Measurements from ENCODE around the gene BDKRB1.

BDKRB1 gene

DNA sequence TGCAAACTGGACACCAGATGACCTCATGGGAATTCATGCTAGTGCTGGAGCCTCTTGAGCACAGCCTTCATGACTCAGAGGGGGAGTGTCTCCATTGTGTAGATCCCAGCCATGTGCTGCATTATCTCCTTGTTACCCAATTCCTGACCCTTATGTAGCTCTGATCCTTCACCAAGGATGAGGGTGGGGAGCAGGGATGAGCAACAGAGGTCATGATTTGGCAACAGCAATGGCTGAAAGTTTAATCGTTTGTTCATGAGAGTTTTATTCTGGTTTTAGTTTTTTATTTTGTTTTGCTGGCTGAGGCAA, 9.5 kb upstream of the BDKRB1 start:
- no peaks in the 10 kb centered on the region for H3K4me1 Mint-ChIP-seq
- no peak overlapping the region for H3K27ac Mint-ChIP-seq
- peaks cover 4% of the 10 kb centered on the region for H3K9me3 Mint-ChIP-seq
- H3K4me3 Mint-ChIP-seq = no peak overlapping the region
- no peaks in the 10 kb centered on the region for H3K36me3 Mint-ChIP-seq
- ATAC-seq = no peak
- peaks cover 19% of the 10 kb centered on the region for H3K27me3 Mint-ChIP-seq

GRCh38 chr14:96247031-96247430, 9.0 kb upstream of the BDKRB1 start:
- Mint-ChIP-seq H3K27ac (no peak overlapping the region), H3K36me3 (no peaks in the 10 kb centered on the region), H3K9me3 (peaks cover 4% of the 10 kb centered on the region), H3K4me1 (no peaks in the 10 kb centered on the region), H3K4me3 (no peak overlapping the region), H3K27me3 (peaks cover 25% of the 10 kb centered on the region)
- no peak for ATAC-seq

DNA sequence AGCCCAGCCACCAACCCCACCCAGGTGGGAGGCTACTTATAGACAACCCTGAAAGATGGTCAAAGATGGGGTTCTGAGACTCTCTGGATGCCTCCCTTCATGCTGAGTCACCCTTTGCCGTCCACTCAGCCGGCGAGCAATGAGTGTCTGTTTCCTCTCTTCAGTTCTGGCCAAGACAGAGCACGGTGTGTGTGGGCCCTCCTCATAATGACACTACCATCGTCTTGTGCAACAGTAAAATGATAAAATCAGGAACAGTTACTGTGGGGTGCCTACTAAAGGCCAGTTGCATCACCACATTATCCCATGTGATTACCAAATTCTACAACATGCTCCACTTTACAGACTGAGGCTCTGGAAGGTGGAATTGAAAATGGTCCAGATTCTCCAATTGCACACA, 7.0 kb upstream of the BDKRB1 start:
- no peak for ATAC-seq
- Mint-ChIP-seq H3K36me3 (no peaks in the 10 kb centered on the region), H3K4me1 (no peaks in the 10 kb centered on the region), H3K27me3 (peaks cover 43% of the 10 kb centered on the region), H3K27ac (no peak overlapping the region), H3K9me3 (peaks cover 4% of the 10 kb centered on the region), H3K4me3 (no peak overlapping the region)

- Mint-ChIP-seq H3K27me3 (peaks cover 43% of the 10 kb centered on the region), H3K27ac (no peak overlapping the region), H3K9me3 (no peaks in the 10 kb centered on the region), H3K36me3 (no peaks in the 10 kb centered on the region), H3K4me3 (no peak overlapping the region), H3K4me1 (no peaks in the 10 kb centered on the region)
- no peak for ATAC-seq
Observed at GRCh38 chr14:96250485-96250884, 5.5 kb upstream of the BDKRB1 start.

- no peaks in the 10 kb centered on the region for H3K9me3 Mint-ChIP-seq
- no peaks in the 10 kb centered on the region for H3K36me3 Mint-ChIP-seq
- H3K4me1 Mint-ChIP-seq = no peaks in the 10 kb centered on the region
- no peak overlapping the region for H3K4me3 Mint-ChIP-seq
- ATAC-seq = no peak
- no peak overlapping the region for H3K27ac Mint-ChIP-seq
- peaks cover 43% of the 10 kb centered on the region for H3K27me3 Mint-ChIP-seq
Observed at GRCh38 chr14:96251656-96252155, 4.3 kb upstream of the BDKRB1 start.

GRCh38 chr14:96252323-96252998, 3.5 kb upstream of the BDKRB1 start:
- H3K27me3 Mint-ChIP-seq = peaks cover 47% of the 10 kb centered on the region
- no peak overlapping the region for H3K4me3 Mint-ChIP-seq
- no peak overlapping the region for H3K27ac Mint-ChIP-seq
- no peaks in the 10 kb centered on the region for H3K4me1 Mint-ChIP-seq
- peak; percentile 34 for ATAC-seq
- no peaks in the 10 kb centered on the region for H3K9me3 Mint-ChIP-seq
- H3K36me3 Mint-ChIP-seq = no peaks in the 10 kb centered on the region

- Mint-ChIP-seq H3K27me3 (peaks cover 53% of the 10 kb centered on the region), H3K4me3 (no peak overlapping the region), H3K9me3 (no peaks in the 10 kb centered on the region), H3K36me3 (no peaks in the 10 kb centered on the region), H3K4me1 (no peaks in the 10 kb centered on the region), H3K27ac (no peak overlapping the region)
- no peak for ATAC-seq
Observed at GRCh38 chr14:96252999-96253539, 2.9 kb upstream of the BDKRB1 start.

GRCh38 chr14:96254687-96255086, 1.3 kb upstream of the BDKRB1 start:
- Mint-ChIP-seq H3K27me3 (peaks cover 46% of the 10 kb centered on the region), H3K9me3 (no peaks in the 10 kb centered on the region), H3K4me3 (no peak overlapping the region), H3K4me1 (no peaks in the 10 kb centered on the region), H3K36me3 (no peaks in the 10 kb centered on the region), H3K27ac (no peak overlapping the region)
- ATAC-seq = no peak

GRCh38 chr14:96256407-96256806, 397 bp downstream of the BDKRB1 start:
- H3K27ac Mint-ChIP-seq = no peak overlapping the region
- no peaks in the 10 kb centered on the region for H3K4me1 Mint-ChIP-seq
- ATAC-seq = no peak
- H3K36me3 Mint-ChIP-seq = no peaks in the 10 kb centered on the region
- H3K27me3 Mint-ChIP-seq = peaks cover 43% of the 10 kb centered on the region
- H3K9me3 Mint-ChIP-seq = no peaks in the 10 kb centered on the region
- H3K4me3 Mint-ChIP-seq = no peak overlapping the region

DNA sequence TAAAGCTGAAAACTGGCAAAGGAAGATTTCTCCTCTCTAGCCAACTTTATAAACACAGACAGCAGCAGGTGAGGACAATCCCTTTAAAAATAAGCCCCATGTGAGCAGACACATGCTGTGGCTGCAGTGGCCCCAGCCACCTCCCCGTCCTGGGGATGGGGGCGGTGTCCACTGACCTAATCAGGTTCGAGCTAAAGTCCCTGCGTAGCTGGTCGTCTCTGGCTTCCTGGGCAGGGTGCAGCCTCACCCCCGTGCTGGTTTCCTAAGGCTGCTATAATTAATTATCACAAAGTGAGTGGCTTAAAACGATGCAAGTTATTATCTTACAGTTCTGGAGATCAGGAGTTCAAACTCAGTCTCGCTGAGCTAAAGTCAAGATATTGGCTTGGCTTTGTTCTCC, 1.0 kb downstream of the BDKRB1 start:
- no peak for ATAC-seq
- no peak overlapping the region for H3K4me3 Mint-ChIP-seq
- no peaks in the 10 kb centered on the region for H3K36me3 Mint-ChIP-seq
- peaks cover 37% of the 10 kb centered on the region for H3K27me3 Mint-ChIP-seq
- H3K4me1 Mint-ChIP-seq = no peaks in the 10 kb centered on the region
- H3K9me3 Mint-ChIP-seq = no peaks in the 10 kb centered on the region
- no peak overlapping the region for H3K27ac Mint-ChIP-seq

DNA sequence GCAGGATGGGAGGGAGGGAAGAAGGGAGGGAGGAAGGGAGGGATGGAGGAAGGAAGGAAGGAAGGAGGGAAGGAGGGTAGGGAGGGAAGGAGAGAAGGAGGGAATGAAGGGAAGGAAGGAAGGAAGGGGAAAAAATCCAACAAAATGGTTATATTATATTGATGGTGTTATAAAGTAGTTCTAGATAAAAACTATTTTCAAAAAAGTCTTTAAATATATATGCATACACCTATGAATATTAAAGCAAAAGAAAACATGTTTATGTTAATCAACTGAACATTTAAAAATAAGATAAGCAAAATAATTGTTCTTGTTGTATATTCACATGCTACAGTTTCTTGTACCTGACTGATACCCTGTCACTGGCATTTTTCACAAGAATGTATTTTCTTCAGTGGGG, 1.9 kb downstream of the BDKRB1 start:
- H3K4me1 Mint-ChIP-seq = no peaks in the 10 kb centered on the region
- ATAC-seq = no peak
- H3K36me3 Mint-ChIP-seq = no peaks in the 10 kb centered on the region
- H3K4me3 Mint-ChIP-seq = no peak overlapping the region
- no peaks in the 10 kb centered on the region for H3K9me3 Mint-ChIP-seq
- peaks cover 29% of the 10 kb centered on the region for H3K27me3 Mint-ChIP-seq
- H3K27ac Mint-ChIP-seq = no peak overlapping the region

GRCh38 chr14:96260341-96260821, 4.4 kb downstream of the BDKRB1 start:
- Mint-ChIP-seq H3K4me3 (no peak overlapping the region), H3K9me3 (no peaks in the 10 kb centered on the region), H3K27ac (no peak overlapping the region), H3K4me1 (no peaks in the 10 kb centered on the region), H3K36me3 (no peaks in the 10 kb centered on the region), H3K27me3 (peaks cover 20% of the 10 kb centered on the region)
- ATAC-seq = no peak

DNA sequence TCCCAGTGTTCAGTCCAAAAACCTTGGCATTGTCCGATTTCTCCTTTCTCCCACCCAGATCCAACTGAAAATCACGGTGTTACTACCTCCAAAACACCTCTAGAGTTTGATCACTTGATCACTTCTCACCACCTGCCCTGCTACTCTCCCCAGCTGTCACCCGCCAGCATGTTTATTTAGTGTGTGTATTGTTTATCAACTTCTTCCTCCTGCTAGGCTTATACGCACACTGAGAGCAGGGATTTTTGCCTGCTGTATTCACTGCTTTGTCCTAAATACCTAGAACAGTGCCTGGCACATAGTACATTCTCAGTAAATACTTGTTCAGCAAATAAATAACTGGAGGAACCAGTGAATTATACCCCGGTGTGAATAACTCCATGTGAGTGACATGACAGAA, 5.0 kb downstream of the BDKRB1 start:
- Mint-ChIP-seq H3K4me3 (no peak overlapping the region), H3K4me1 (no peaks in the 10 kb centered on the region), H3K27me3 (peaks cover 24% of the 10 kb centered on the region), H3K9me3 (no peaks in the 10 kb centered on the region), H3K36me3 (no peaks in the 10 kb centered on the region), H3K27ac (no peak overlapping the region)
- no peak for ATAC-seq

DNA sequence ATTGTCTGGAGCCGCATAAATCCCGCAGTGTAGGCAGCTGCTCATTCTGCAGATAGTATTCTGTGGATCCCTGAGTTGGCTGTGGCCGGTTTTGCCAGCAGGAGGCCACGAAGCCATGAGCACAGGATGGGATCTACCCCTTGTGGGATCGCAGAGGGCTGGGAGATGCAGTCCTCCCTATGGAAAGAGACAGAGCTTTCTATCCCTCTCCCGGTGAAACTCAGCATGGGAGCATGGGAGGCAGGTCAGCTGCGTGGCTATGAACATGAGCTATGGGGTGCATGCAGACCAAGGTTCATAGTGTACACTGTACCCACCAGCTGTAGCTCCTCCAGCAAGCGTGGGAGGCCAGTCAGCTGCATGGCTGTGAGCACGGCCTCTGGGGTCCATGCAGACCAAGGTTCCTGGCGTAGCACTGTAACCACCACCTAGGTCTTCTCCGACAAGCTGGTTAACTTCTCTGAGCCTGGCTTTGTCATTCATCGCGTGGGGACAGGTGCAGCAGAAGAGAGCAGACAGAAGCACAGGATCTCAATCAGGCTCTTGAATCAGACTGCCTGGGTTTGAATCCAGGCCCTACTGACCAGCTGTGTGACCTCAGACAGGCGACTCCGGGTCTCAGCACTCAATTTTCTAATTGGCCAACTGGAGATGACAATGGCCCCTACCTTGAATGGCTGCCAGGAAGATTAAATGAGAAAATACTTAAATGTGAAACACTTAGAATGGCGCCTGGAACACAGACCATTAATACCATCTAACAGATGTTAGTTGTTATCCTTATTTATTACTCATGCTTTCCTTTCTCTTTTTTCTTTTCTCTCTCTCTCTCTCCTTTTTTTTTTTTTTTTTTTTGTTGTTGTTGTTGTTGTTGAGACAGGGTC, 6.0 kb downstream of the BDKRB1 start:
- H3K9me3 Mint-ChIP-seq = no peaks in the 10 kb centered on the region
- no peaks in the 10 kb centered on the region for H3K4me1 Mint-ChIP-seq
- H3K4me3 Mint-ChIP-seq = no peak overlapping the region
- no peak overlapping the region for H3K27ac Mint-ChIP-seq
- H3K36me3 Mint-ChIP-seq = no peaks in the 10 kb centered on the region
- no peak for ATAC-seq
- peaks cover 34% of the 10 kb centered on the region for H3K27me3 Mint-ChIP-seq

- Mint-ChIP-seq H3K27ac (no peak overlapping the region), H3K36me3 (no peaks in the 10 kb centered on the region), H3K4me1 (no peaks in the 10 kb centered on the region), H3K9me3 (no peaks in the 10 kb centered on the region), H3K4me3 (no peak overlapping the region), H3K27me3 (peaks cover 29% of the 10 kb centered on the region)
- no peak for ATAC-seq
Observed at GRCh38 chr14:96263347-96264199, 7.6 kb downstream of the BDKRB1 start.
